ENCODE measurements around the gene HUS1.
A peak's percentile ranks its signal among the peaks of the same experiment; 100 is the strongest.
"Not testable (repeated sequence)": the region's sequence is repeated elsewhere in the genome, so short reads cannot be mapped to it uniquely, and the experiment has no call there.

Gene HUS1

GRCh38 chr7:47979145-47979831 lies at the start of gene HUS1:
Gene HUS1, minus strand, starts transcription at chr7:47979615. Its CDS starts 96 bp downstream, at chr7:47979519.
- peak; percentile 47 to 93 (median 81) for DNase-seq

- DNase-seq: no peak
Observed at GRCh38 chr7:48028938-48029337, 49.5 kb upstream of the HUS1 start, which contains the start of gene SUN3. Gene SUN3, minus strand, starts transcription at chr7:48029107. Its CDS starts 169 bp downstream, at chr7:48028938.

- DNase-seq: no peak
Observed at GRCh38 chr7:48025624-48026023, 46.2 kb upstream of the HUS1 start.

- no peak for DNase-seq
Observed at GRCh38 chr7:48017674-48018073, 38.3 kb upstream of the HUS1 start.

GRCh38 chr7:48016641-48017040 lies 37.2 kb upstream of the HUS1 start:
- no peak for DNase-seq

GRCh38 chr7:48011951-48012350 lies 32.5 kb upstream of the HUS1 start:
- no peak for DNase-seq

- no peak for DNase-seq
Observed at GRCh38 chr7:48011323-48011722, 31.9 kb upstream of the HUS1 start.

GRCh38 chr7:48009954-48010353 lies 30.5 kb upstream of the HUS1 start:
- DNase-seq: no peak

GRCh38 chr7:48009257-48009656 lies 29.8 kb upstream of the HUS1 start:
- no peak for DNase-seq

GRCh38 chr7:48006866-48007265 lies 27.5 kb upstream of the HUS1 start:
- no peak for DNase-seq

- DNase-seq: no peak
Observed at GRCh38 chr7:48004638-48005037, 25.2 kb upstream of the HUS1 start.

- no peak for DNase-seq
Observed at GRCh38 chr7:48004032-48004431, 24.6 kb upstream of the HUS1 start.

GRCh38 chr7:48000164-48000563 lies 20.7 kb upstream of the HUS1 start:
- DNase-seq: not testable (repeated sequence)

GRCh38 chr7:47999413-47999812 lies 20.0 kb upstream of the HUS1 start:
- DNase-seq: no peak

GRCh38 chr7:47992446-47992845 lies 13.0 kb upstream of the HUS1 start:
- no peak for DNase-seq

- peak in 49 of 51 donors; percentile 9 to 78 (median 49) for DNase-seq
Observed at GRCh38 chr7:47991741-47992311, 12.4 kb upstream of the HUS1 start.

- no peak for DNase-seq
Observed at GRCh38 chr7:47991270-47991669, 11.9 kb upstream of the HUS1 start.

GRCh38 chr7:47990592-47990991 lies 11.2 kb upstream of the HUS1 start:
- no peak for DNase-seq

- DNase-seq: not testable (repeated sequence)
Observed at GRCh38 chr7:47989607-47990400, 10.4 kb upstream of the HUS1 start.

GRCh38 chr7:47988496-47989386 lies 9.3 kb upstream of the HUS1 start:
- DNase-seq: no peak

- peak in 1 of 51 donors; percentile 37 for DNase-seq
Observed at GRCh38 chr7:47982610-47983009, 3.2 kb upstream of the HUS1 start.

All from hypothalamus (tissue), 51 donors.